Fibroblast of skin of right biceps (primary cell): ENCODE results near the gene SEC61B.
"Not testable (repeated sequence)": the region's sequence is repeated elsewhere in the genome, so short reads cannot be mapped to it uniquely, and the experiment has no call there.

ENCODE experiments used
- DNase-seq: peaks from one replicate; pipeline ENCODE4 v3.0.0-alpha.2; 2013

Gene SEC61B

GRCh38 chr9:99192786-99193465 is 29.2 kb upstream of the SEC61B start:
- DNase-seq: peak; percentile 35

GRCh38 chr9:99193466-99193821 is 28.6 kb upstream of the SEC61B start:
- DNase-seq: no peak

- DNase-seq: not testable (repeated sequence)
Observed at GRCh38 chr9:99196484-99196883, 25.6 kb upstream of the SEC61B start.

GRCh38 chr9:99197124-99197630 is 24.9 kb upstream of the SEC61B start:
- no peak for DNase-seq

- DNase-seq: no peak
Observed at GRCh38 chr9:99197987-99198386, 24.1 kb upstream of the SEC61B start.

GRCh38 chr9:99199938-99200539 is 22.0 kb upstream of the SEC61B start:
- DNase-seq: no peak

- DNase-seq: no peak
Observed at GRCh38 chr9:99201603-99202002, 20.5 kb upstream of the SEC61B start.

GRCh38 chr9:99210572-99210971 is 11.5 kb upstream of the SEC61B start:
- DNase-seq: no peak

- no peak for DNase-seq
Observed at GRCh38 chr9:99211746-99212145, 10.3 kb upstream of the SEC61B start.

- no peak for DNase-seq
Observed at GRCh38 chr9:99213197-99213596, 8.9 kb upstream of the SEC61B start.

GRCh38 chr9:99216073-99216472 is 6.0 kb upstream of the SEC61B start:
- DNase-seq: no peak

GRCh38 chr9:99220011-99220410 is 2.1 kb upstream of the SEC61B start:
- DNase-seq: no peak

- no peak for DNase-seq
Observed at GRCh38 chr9:99221266-99221620, 839 bp upstream of the SEC61B start.

- DNase-seq: peak; percentile 36
Observed at GRCh38 chr9:99222416-99223270, 561 bp downstream of the SEC61B start.

- no peak for DNase-seq
Observed at GRCh38 chr9:99224445-99224844, 2.4 kb downstream of the SEC61B start.

- DNase-seq: no peak
Observed at GRCh38 chr9:99226054-99226453, 4.0 kb downstream of the SEC61B start.

- no peak for DNase-seq
Observed at GRCh38 chr9:99230206-99230605, 8.1 kb downstream of the SEC61B start.

GRCh38 chr9:99231711-99232110 is 9.6 kb downstream of the SEC61B start:
- peak; percentile 14 for DNase-seq

GRCh38 chr9:99234618-99235017 is 12.5 kb downstream of the SEC61B start:
- DNase-seq: no peak

GRCh38 chr9:99235069-99235468 is 13.0 kb downstream of the SEC61B start:
- no peak for DNase-seq

GRCh38 chr9:99235926-99236634 is 14.0 kb downstream of the SEC61B start:
- no peak for DNase-seq

GRCh38 chr9:99237356-99237755 is 15.3 kb downstream of the SEC61B start:
- no peak for DNase-seq

GRCh38 chr9:99237849-99238248 is 15.8 kb downstream of the SEC61B start:
- not testable (repeated sequence) for DNase-seq
